Measurements from ENCODE around the gene PPP2R2C. TPM values are rescaled to one million over a fixed set of nuclear protein-coding genes. Genes with fewer than 3 reads are reported as not detected.

PPP2R2C gene
- total RNA-seq, 3 donors from 2014 or later = 0.16 to 0.66 (median 0.44) TPM

GRCh38 chr4:6355052-6355451, 117.4 kb downstream of the PPP2R2C start:
- Histone ChIP-seq H3K27ac (no peak overlapping the region), H3K9me3 (peaks cover 0 to 3% of the 10 kb centered on the region in 2 donors), H3K36me3 (no peaks in the 10 kb centered on the region), H3K4me3 (no peak overlapping the region), H3K27me3 (no peaks in the 10 kb centered on the region), H3K4me1 (no peaks in the 10 kb centered on the region)
- DNase-seq (ENCODE audit: low spot score in 2 of 2) = no peak
- TF ChIP-seq, protein P1, sequence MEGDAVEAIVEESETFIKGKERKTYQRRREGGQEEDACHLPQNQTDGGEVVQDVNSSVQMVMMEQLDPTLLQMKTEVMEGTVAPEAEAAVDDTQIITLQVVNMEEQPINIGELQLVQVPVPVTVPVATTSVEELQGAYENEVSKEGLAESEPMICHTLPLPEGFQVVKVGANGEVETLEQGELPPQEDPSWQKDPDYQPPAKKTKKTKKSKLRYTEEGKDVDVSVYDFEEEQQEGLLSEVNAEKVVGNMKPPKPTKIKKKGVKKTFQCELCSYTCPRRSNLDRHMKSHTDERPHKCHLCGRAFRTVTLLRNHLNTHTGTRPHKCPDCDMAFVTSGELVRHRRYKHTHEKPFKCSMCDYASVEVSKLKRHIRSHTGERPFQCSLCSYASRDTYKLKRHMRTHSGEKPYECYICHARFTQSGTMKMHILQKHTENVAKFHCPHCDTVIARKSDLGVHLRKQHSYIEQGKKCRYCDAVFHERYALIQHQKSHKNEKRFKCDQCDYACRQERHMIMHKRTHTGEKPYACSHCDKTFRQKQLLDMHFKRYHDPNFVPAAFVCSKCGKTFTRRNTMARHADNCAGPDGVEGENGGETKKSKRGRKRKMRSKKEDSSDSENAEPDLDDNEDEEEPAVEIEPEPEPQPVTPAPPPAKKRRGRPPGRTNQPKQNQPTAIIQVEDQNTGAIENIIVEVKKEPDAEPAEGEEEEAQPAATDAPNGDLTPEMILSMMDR (IDR thresholded peaks at IDR 0.05) = no peak
- TF ChIP-seq POLR2AphosphoS5 (IDR thresholded peaks at IDR 0.05) (no peak), POLR2A (IDR thresholded peaks at IDR 0.05) (no peak)
- intact Hi-C loops (cut with DNase I; ENCODE audit: low total_unique reads) = no loop called here

DNA sequence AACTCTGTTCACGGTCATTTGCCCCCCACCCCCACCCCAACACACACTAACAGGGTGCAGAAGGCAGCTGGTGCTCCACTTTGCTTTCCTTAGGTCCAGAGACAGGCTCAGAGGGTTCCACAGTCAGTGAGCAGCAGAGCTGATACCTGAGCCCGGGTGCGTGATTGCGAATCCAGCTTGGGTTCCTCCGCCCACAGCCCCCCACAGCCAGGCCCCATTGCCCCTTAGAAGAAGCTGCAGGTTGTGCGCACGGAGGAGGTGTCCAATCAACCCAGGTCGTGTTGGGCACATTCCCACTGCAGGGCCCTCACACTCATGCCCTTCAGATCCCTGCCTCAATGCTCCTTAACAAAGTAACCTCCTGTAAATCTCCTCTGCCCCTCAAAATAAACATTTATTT, 117.8 kb downstream of the PPP2R2C start:
- Histone ChIP-seq H3K4me3 (no peak overlapping the region), H3K9me3 (peaks cover 0 to 3% of the 10 kb centered on the region in 2 donors), H3K27me3 (no peaks in the 10 kb centered on the region), H3K36me3 (no peaks in the 10 kb centered on the region), H3K27ac (no peak overlapping the region), H3K4me1 (no peaks in the 10 kb centered on the region)
- TF ChIP-seq, protein P1 (IDR thresholded peaks at IDR 0.05) = no peak
- TF ChIP-seq POLR2AphosphoS5 (IDR thresholded peaks at IDR 0.05) (no peak), POLR2A (IDR thresholded peaks at IDR 0.05) (no peak)
- intact Hi-C loops (cut with DNase I; ENCODE audit: low total_unique reads) = no loop called here
- DNase-seq (ENCODE audit: low spot score in 2 of 2) = no peak

- H3K4me1 ChIP-seq = no peaks in the 10 kb centered on the region
- intact Hi-C loops (cut with DNase I; ENCODE audit: low total_unique reads) = no loop called here
- peaks cover 0 to 3% of the 10 kb centered on the region in 2 donors for H3K9me3 ChIP-seq
- no peaks in the 10 kb centered on the region for H3K27me3 ChIP-seq
- H3K36me3 ChIP-seq = no peaks in the 10 kb centered on the region
- TF ChIP-seq POLR2AphosphoS5 (IDR thresholded peaks at IDR 0.05) = no peak
- TF ChIP-seq, protein P1 (IDR thresholded peaks at IDR 0.05) = no peak
- TF ChIP-seq POLR2A (IDR thresholded peaks at IDR 0.05) = no peak
- H3K4me3 ChIP-seq = no peak overlapping the region
- no peak for DNase-seq (ENCODE audit: low spot score in 2 of 2)
- no peak overlapping the region for H3K27ac ChIP-seq
These were observed 118.3 kb downstream of the PPP2R2C start for GRCh38 chr4:6354119-6354518.

DNA sequence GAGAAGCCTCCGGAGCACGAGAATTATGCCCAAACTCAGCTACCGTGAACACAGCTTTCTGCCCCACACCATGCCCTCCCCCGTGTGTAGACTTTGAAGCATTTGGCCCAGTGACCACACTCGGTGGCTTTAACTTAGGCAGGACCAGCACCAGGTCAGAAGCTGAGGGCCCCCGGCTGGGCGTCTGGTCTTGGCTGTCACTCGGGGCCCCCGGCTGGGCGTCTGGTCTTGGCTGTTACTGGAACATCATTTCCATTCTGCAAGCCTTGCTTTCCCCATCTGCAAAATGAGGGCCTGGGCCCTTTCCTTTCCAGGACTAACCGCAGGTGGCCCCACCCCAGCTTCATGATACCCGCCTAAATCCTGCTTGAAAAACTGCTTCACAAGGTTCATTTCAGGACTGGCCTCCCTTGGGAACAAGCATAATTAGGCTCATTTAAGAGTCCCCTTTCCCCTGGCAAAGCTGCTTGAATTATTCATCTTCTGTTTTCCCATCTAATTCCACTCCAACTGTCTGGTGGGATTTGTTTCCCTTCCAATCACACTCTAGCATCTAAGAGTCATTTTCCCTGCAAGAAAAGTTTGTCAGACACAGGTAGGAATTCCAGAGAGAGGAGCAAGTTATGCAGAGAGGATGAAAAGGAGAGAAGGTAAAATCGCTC, 120.3 kb downstream of the PPP2R2C start:
- peaks cover 0 to 10% of the 10 kb centered on the region in 2 donors for H3K27me3 ChIP-seq
- TF ChIP-seq POLR2A (IDR thresholded peaks at IDR 0.05) (no peak), POLR2AphosphoS5 (IDR thresholded peaks at IDR 0.05) (no peak)
- TF ChIP-seq, protein P1 (IDR thresholded peaks at IDR 0.05) = no peak

GRCh38 chr4:6351246-6352000, 121.0 kb downstream of the PPP2R2C start:
- H3K9me3 ChIP-seq = no peaks in the 10 kb centered on the region
- intact Hi-C loops (cut with DNase I; ENCODE audit: low total_unique reads) = no loop called here

More for the DNA sequence above, 120.3 kb downstream of the PPP2R2C start:
- intact Hi-C loops (cut with DNase I; ENCODE audit: low total_unique reads) = no loop called here
- Histone ChIP-seq H3K27ac (no peak overlapping the region), H3K9me3 (no peaks in the 10 kb centered on the region), H3K36me3 (no peaks in the 10 kb centered on the region), H3K4me3 (no peak overlapping the region), H3K4me1 (no peaks in the 10 kb centered on the region)
- DNase-seq (ENCODE audit: low spot score in 2 of 2) = no peak

More at GRCh38 chr4:6351246-6352000, 121.0 kb downstream of the PPP2R2C start:
- no peak for TF ChIP-seq POLR2A (IDR thresholded peaks at IDR 0.05)
- TF ChIP-seq, protein P1 (IDR thresholded peaks at IDR 0.05) = no peak
- TF ChIP-seq POLR2AphosphoS5 (IDR thresholded peaks at IDR 0.05) = no peak
- Histone ChIP-seq H3K4me1 (no peaks in the 10 kb centered on the region), H3K27ac (no peak overlapping the region), H3K4me3 (no peak overlapping the region), H3K36me3 (no peaks in the 10 kb centered on the region), H3K27me3 (peaks cover 0 to 10% of the 10 kb centered on the region in 2 donors)
- DNase-seq (ENCODE audit: low spot score in 2 of 2) = no peak
